Measurements from ENCODE around the gene PAQR4. TPM values are rescaled to one million over a fixed set of nuclear protein-coding genes. Genes with fewer than 3 reads are reported as not detected.

Gene PAQR4
- 30.7 and 44.0 TPM in 2 replicates for total RNA-seq (2014; rRNA removed; shearing (Covaris generic); ENCODE audit: low replicate concordance)

- peaks cover 72% of the 10 kb centered on the region for H3K4me1 ChIP-seq (ENCODE audit: low read length)
Measured at GRCh38 chr16:2968738-2969544, at the start of gene PAQR4. Gene PAQR4, plus strand, starts transcription at chr16:2969348. Its CDS starts 327 bp downstream, at chr16:2969675.

GRCh38 chr16:2919511-2920255 lies 49.5 kb upstream of the PAQR4 start:
- H3K4me2 ChIP-seq (ENCODE audit: low read depth, low read length, poor library complexity, severe bottlenecking) = no peak overlapping the region

More at GRCh38 chr16:2968738-2969544, at the start of gene PAQR4:
- Histone ChIP-seq H3K27ac (ENCODE audit: low read length) (peak within 1 kb of the TSS; percentile 86), H3K9ac (ENCODE audit: low read length) (peak within 1 kb of the TSS; percentile 98), H2AFZ (ENCODE audit: low read length) (peak within 1 kb of the TSS; percentile 72; the same call in 1 of the 2 replicates), H3K4me3 (ENCODE audit: low read length) (peak within 1 kb of the TSS; percentile 99), H4K20me1 (ENCODE audit: insufficient read depth, low read depth, low read length) (peaks cover 16% of the 10 kb centered on the region), H3K9me3 (ENCODE audit: low read length) (no peaks in the 10 kb centered on the region), H3K27me3 (ENCODE audit: low read length) (no peaks in the 10 kb centered on the region), H3K79me2 (ENCODE audit: low read length) (peaks cover 20% of the 10 kb centered on the region), H3K9me2 (replicated peaks; ENCODE audit: insufficient read depth, low read length) (no peaks in the 10 kb centered on the region), H3K4me2 (ENCODE audit: low read depth, low read length, poor library complexity, severe bottlenecking) (peak within 1 kb of the TSS; percentile 79), H3K36me3 (ENCODE audit: insufficient read depth, low read length) (peaks cover 12% of the 10 kb centered on the region; the same call in 1 of the 2 replicates)
- DNase-seq = peak; percentile 97

GRCh38 chr16:2923481-2923880 lies 45.7 kb upstream of the PAQR4 start:
- Histone ChIP-seq H3K9me2 (replicated peaks; ENCODE audit: insufficient read depth, low read length) (no peaks in the 10 kb centered on the region), H3K4me1 (ENCODE audit: low read length) (peaks cover 10% of the 10 kb centered on the region), H3K4me3 (ENCODE audit: low read length) (no peak overlapping the region), H3K27ac (ENCODE audit: low read length) (no peak overlapping the region), H3K4me2 (ENCODE audit: low read depth, low read length, poor library complexity, severe bottlenecking) (no peak overlapping the region), H2AFZ (ENCODE audit: low read length) (no peak overlapping the region), H4K20me1 (ENCODE audit: insufficient read depth, low read depth, low read length) (no peaks in the 10 kb centered on the region), H3K27me3 (ENCODE audit: low read length) (no peaks in the 10 kb centered on the region), H3K9ac (ENCODE audit: low read length) (no peak overlapping the region), H3K9me3 (ENCODE audit: low read length) (no peaks in the 10 kb centered on the region), H3K36me3 (ENCODE audit: insufficient read depth, low read length) (no peaks in the 10 kb centered on the region), H3K79me2 (ENCODE audit: low read length) (no peaks in the 10 kb centered on the region)
- no peak for DNase-seq

More at GRCh38 chr16:2919511-2920255, 49.5 kb upstream of the PAQR4 start:
- no peak overlapping the region for H3K9ac ChIP-seq (ENCODE audit: low read length)
- no peak overlapping the region for H3K4me3 ChIP-seq (ENCODE audit: low read length)
- no peaks in the 10 kb centered on the region for H3K4me1 ChIP-seq (ENCODE audit: low read length)
- no peaks in the 10 kb centered on the region for H3K36me3 ChIP-seq (ENCODE audit: insufficient read depth, low read length)
- no peak overlapping the region for H3K27ac ChIP-seq (ENCODE audit: low read length)
- H3K9me3 ChIP-seq (ENCODE audit: low read length) = no peaks in the 10 kb centered on the region
- H3K27me3 ChIP-seq (ENCODE audit: low read length) = no peaks in the 10 kb centered on the region
- peak; percentile 85 for DNase-seq
- no peaks in the 10 kb centered on the region for H4K20me1 ChIP-seq (ENCODE audit: insufficient read depth, low read depth, low read length)
- H2AFZ ChIP-seq (ENCODE audit: low read length) = no peak overlapping the region
- H3K79me2 ChIP-seq (ENCODE audit: low read length) = no peaks in the 10 kb centered on the region
- no peaks in the 10 kb centered on the region for H3K9me2 ChIP-seq (replicated peaks; ENCODE audit: insufficient read depth, low read length)

- H3K36me3 ChIP-seq (ENCODE audit: insufficient read depth, low read length) = no peaks in the 10 kb centered on the region
- H2AFZ ChIP-seq (ENCODE audit: low read length) = no peak overlapping the region
- no peak overlapping the region for H3K27ac ChIP-seq (ENCODE audit: low read length)
- no peaks in the 10 kb centered on the region for H4K20me1 ChIP-seq (ENCODE audit: insufficient read depth, low read depth, low read length)
- no peaks in the 10 kb centered on the region for H3K27me3 ChIP-seq (ENCODE audit: low read length)
- no peaks in the 10 kb centered on the region for H3K9me3 ChIP-seq (ENCODE audit: low read length)
- no peak for DNase-seq
- no peak overlapping the region for H3K4me2 ChIP-seq (ENCODE audit: low read depth, low read length, poor library complexity, severe bottlenecking)
- peaks cover 10% of the 10 kb centered on the region for H3K4me1 ChIP-seq (ENCODE audit: low read length)
- no peak overlapping the region for H3K9ac ChIP-seq (ENCODE audit: low read length)
- H3K4me3 ChIP-seq (ENCODE audit: low read length) = no peak overlapping the region
- no peaks in the 10 kb centered on the region for H3K79me2 ChIP-seq (ENCODE audit: low read length)
- H3K9me2 ChIP-seq (replicated peaks; ENCODE audit: insufficient read depth, low read length) = no peaks in the 10 kb centered on the region
Measured at GRCh38 chr16:2924901-2925755, 44.0 kb upstream of the PAQR4 start.

GRCh38 chr16:2925951-2926649 lies 43.0 kb upstream of the PAQR4 start:
- no peaks in the 10 kb centered on the region for H4K20me1 ChIP-seq (ENCODE audit: insufficient read depth, low read depth, low read length)
- no peaks in the 10 kb centered on the region for H3K9me2 ChIP-seq (replicated peaks; ENCODE audit: insufficient read depth, low read length)
- H3K79me2 ChIP-seq (ENCODE audit: low read length) = no peaks in the 10 kb centered on the region
- no peaks in the 10 kb centered on the region for H3K9me3 ChIP-seq (ENCODE audit: low read length)
- H3K9ac ChIP-seq (ENCODE audit: low read length) = no peak overlapping the region
- peaks cover 10% of the 10 kb centered on the region for H3K4me1 ChIP-seq (ENCODE audit: low read length)
- no peaks in the 10 kb centered on the region for H3K36me3 ChIP-seq (ENCODE audit: insufficient read depth, low read length)
- no peak overlapping the region for H3K4me3 ChIP-seq (ENCODE audit: low read length)
- no peak for DNase-seq
- H3K27ac ChIP-seq (ENCODE audit: low read length) = no peak overlapping the region
- H3K4me2 ChIP-seq (ENCODE audit: low read depth, low read length, poor library complexity, severe bottlenecking) = peak overlapping the region; percentile 37
- H2AFZ ChIP-seq (ENCODE audit: low read length) = no peak overlapping the region
- H3K27me3 ChIP-seq (ENCODE audit: low read length) = no peaks in the 10 kb centered on the region

GRCh38 chr16:2926650-2926999 lies 42.5 kb upstream of the PAQR4 start:
- H3K9ac ChIP-seq (ENCODE audit: low read length) = peak overlapping the region; percentile 10; the same call in 1 of the 2 replicates
- no peaks in the 10 kb centered on the region for H4K20me1 ChIP-seq (ENCODE audit: insufficient read depth, low read depth, low read length)
- no peak for DNase-seq
- H3K27ac ChIP-seq (ENCODE audit: low read length) = no peak overlapping the region
- no peak overlapping the region; the same call in 1 of the 2 replicates for H2AFZ ChIP-seq (ENCODE audit: low read length)
- H3K27me3 ChIP-seq (ENCODE audit: low read length) = no peaks in the 10 kb centered on the region
- H3K36me3 ChIP-seq (ENCODE audit: insufficient read depth, low read length) = no peaks in the 10 kb centered on the region
- peak overlapping the region; percentile 37 for H3K4me2 ChIP-seq (ENCODE audit: low read depth, low read length, poor library complexity, severe bottlenecking)
- H3K9me2 ChIP-seq (replicated peaks; ENCODE audit: insufficient read depth, low read length) = no peaks in the 10 kb centered on the region
- H3K9me3 ChIP-seq (ENCODE audit: low read length) = no peaks in the 10 kb centered on the region
- H3K79me2 ChIP-seq (ENCODE audit: low read length) = no peaks in the 10 kb centered on the region
- peaks cover 10% of the 10 kb centered on the region for H3K4me1 ChIP-seq (ENCODE audit: low read length)
- 0 out of 2 replicates have a peak overlapping the region, but pooled peaks have one; percentile 31 for H3K4me3 ChIP-seq (ENCODE audit: low read length)

- no peaks in the 10 kb centered on the region for H3K27me3 ChIP-seq (ENCODE audit: low read length)
- peak overlapping the region; percentile 10; the same call in 1 of the 2 replicates for H3K9ac ChIP-seq (ENCODE audit: low read length)
- peak; percentile 96 for DNase-seq
- peak overlapping the region; percentile 37 for H3K4me2 ChIP-seq (ENCODE audit: low read depth, low read length, poor library complexity, severe bottlenecking)
- H3K9me2 ChIP-seq (replicated peaks; ENCODE audit: insufficient read depth, low read length) = no peaks in the 10 kb centered on the region
- H3K9me3 ChIP-seq (ENCODE audit: low read length) = no peaks in the 10 kb centered on the region
- no peaks in the 10 kb centered on the region for H3K79me2 ChIP-seq (ENCODE audit: low read length)
- H3K27ac ChIP-seq (ENCODE audit: low read length) = no peak overlapping the region
- H4K20me1 ChIP-seq (ENCODE audit: insufficient read depth, low read depth, low read length) = no peaks in the 10 kb centered on the region
- H3K4me3 ChIP-seq (ENCODE audit: low read length) = 0 out of 2 replicates have a peak overlapping the region, but pooled peaks have one; percentile 31
- H3K4me1 ChIP-seq (ENCODE audit: low read length) = peaks cover 10% of the 10 kb centered on the region
- no peaks in the 10 kb centered on the region for H3K36me3 ChIP-seq (ENCODE audit: insufficient read depth, low read length)
- no peak overlapping the region; the same call in 1 of the 2 replicates for H2AFZ ChIP-seq (ENCODE audit: low read length)
Measured at GRCh38 chr16:2927010-2927646, 42.0 kb upstream of the PAQR4 start.
